Right renal cortex interstitium (tissue), 3 donors: ENCODE results near the gene SCYGR3. TPM values are rescaled to one million over a fixed set of nuclear protein-coding genes. Genes with fewer than 3 reads are reported as not detected.

Source experiments
- DNase-seq, 3 donors: peaks; one replicate each; pipeline ENCODE4 v3.0.0-alpha.2; 2013; ENCODE audit warnings: low read depth in 3 of 3, low spot score in 2 of 3
- polyA plus RNA-seq, 3 donors: library from polyadenylated mRNA; unstranded; fragments of 120-200 nt; gene quantifications; one replicate each; pipeline ENCODE4 v1.2.1, GENCODE V29; 2013; ENCODE audit not compliant: insufficient read length in 3 of 3

SCYGR3 gene
- polyA plus RNA-seq = not detected

GRCh38 chr2:227614740-227615139 lies at the start of gene SCYGR3:
Gene SCYGR3, minus strand, starts transcription at chr2:227614840. Its CDS starts 0 bp downstream, at chr2:227614840.
- DNase-seq = no peak

GRCh38 chr2:227661827-227662226 lies 47.2 kb upstream of the SCYGR3 start:
- no peak for DNase-seq

DNA sequence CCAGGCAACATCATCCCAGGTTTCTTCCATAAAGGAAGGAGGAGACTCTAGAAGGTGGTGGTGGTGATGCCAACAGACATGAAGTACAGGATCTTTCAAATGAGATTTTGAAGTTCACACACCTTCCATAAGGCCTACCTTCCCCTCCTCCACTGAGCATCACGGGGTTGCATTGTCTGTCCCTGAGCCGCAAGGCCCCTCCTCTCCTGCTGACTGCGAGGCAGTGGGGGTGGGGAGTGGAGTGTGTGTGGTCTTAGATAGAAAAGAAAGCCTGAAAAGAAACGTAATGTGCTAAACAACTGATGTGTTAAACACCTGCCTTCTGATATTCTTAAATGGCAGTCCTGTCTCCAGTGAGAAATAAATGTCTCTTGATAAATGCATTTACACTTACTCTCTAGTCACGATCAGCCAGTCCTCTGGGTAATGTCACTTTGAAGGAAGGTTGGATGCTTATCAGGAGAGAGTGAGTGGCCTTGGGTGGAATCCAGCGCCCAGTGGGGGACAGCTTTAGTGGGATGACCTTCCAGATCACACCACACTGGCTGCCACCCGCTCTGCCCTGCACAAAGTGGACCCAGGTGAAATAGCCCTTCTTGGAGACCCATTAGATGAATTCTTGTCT lies 46.5 kb upstream of the SCYGR3 start:
- no peak for DNase-seq

DNA sequence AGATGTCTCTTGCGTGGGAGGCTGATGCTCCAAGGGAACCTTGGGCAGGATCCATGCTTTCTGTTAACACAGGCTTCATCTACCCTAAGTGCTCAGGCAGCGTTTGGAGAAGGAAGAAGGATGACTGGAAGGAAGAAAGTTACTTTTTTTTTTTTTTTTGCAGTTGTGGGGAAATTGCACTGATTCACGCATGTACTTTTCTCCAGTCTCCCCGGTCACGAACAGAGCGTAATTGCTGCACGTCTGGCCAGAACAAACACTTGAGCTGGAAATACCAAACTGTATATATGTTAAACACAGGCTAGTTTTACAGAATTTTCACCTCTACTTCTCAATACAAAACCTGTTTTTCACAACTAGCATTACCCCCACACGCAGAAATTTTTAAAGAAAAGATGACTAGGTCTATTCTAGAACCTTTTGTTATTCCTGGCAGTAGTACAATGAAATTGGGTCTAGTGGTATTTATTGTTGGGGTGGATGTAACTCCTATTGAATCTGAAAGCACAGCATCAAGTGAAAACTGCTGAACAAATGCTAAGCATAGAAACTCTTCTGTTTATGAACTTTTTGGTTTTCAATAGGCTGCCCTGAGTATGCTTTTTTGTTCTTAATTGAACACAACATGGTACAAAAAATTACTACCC lies 42.7 kb upstream of the SCYGR3 start:
- DNase-seq = no peak

- DNase-seq = no peak
Observed at GRCh38 chr2:227655454-227655853, 40.8 kb upstream of the SCYGR3 start.

GRCh38 chr2:227654426-227654825 lies 39.8 kb upstream of the SCYGR3 start:
- DNase-seq = no peak

DNA sequence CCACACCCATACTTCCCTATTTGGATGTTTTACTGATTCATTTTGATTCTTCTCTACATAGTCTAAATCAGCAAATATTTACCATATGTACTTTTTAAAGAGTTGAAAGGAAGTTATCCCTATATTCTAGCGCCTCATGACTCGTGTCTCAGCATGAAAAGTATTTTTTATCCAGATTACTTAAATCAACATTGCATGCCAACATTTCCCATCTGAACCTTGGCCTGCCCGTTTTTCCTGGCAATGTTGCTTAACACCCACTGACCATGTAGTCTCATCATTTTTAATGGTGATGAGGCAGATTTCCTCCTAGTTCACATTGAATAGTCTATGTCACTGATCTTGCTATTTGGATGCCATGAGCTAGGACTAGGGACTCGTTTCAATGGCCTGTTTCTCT lies 38.8 kb upstream of the SCYGR3 start:
- DNase-seq = no peak

- DNase-seq = no peak
Observed at GRCh38 chr2:227643990-227644551, 29.4 kb upstream of the SCYGR3 start.

DNA sequence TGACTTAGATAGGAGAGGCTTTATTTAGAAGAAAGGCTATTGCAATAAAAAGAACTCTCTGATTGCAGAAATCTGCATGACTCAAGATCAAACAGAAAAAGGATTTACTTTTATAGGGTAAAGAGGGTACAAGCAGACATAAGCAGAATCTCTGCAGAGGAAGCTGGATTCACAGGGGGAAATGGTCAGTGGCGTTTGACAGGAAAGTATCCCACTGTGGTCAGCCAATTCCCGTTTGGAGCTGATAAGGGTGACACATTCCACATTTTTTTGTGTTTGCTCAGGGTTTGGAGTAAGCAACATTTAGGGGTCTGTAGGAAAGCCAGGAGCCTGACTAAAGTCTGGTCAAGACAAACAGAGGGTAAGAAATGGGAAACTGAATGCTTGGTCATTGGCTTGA lies 28.0 kb upstream of the SCYGR3 start:
- DNase-seq = no peak

DNA sequence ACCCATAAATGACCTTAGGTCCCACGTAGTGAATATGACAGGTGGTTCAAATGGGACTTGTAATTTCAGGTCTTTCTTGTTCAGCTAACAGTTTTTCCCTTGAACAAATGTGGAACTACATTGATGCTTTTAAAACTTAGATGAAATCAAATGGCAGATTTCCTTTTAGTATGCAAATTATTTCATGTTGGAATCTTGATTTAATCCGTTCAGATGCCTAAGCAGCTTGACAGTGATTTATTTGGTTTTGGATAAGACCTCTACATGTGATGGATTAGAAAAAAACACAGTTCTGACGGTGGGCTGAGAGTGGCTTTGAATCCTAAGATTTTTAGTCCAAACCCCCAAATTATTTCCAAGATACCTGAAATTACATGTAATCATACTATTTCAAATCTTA lies 19.6 kb upstream of the SCYGR3 start:
- DNase-seq = no peak

GRCh38 chr2:227632827-227633226 lies 18.2 kb upstream of the SCYGR3 start:
- no peak for DNase-seq

- DNase-seq = no peak
Observed at GRCh38 chr2:227630322-227630721, 15.7 kb upstream of the SCYGR3 start.

- no peak for DNase-seq
Observed at GRCh38 chr2:227629435-227629834, 14.8 kb upstream of the SCYGR3 start.

- no peak for DNase-seq
Observed at GRCh38 chr2:227627769-227628168, 13.1 kb upstream of the SCYGR3 start.

GRCh38 chr2:227626580-227627151 lies 12.0 kb upstream of the SCYGR3 start:
- no peak for DNase-seq

GRCh38 chr2:227625420-227625819 lies 10.8 kb upstream of the SCYGR3 start:
- no peak for DNase-seq

- DNase-seq = no peak
Observed at GRCh38 chr2:227623226-227623625, 8.6 kb upstream of the SCYGR3 start.

- DNase-seq = no peak
Observed at GRCh38 chr2:227617316-227618230, 2.9 kb upstream of the SCYGR3 start, which contains the start of gene SCYGR4. Gene SCYGR4, plus strand, starts transcription at chr2:227617498. Its CDS starts 0 bp downstream, at chr2:227617498.

- DNase-seq = no peak
Observed at GRCh38 chr2:227616631-227617030, 2.0 kb upstream of the SCYGR3 start.

DNA sequence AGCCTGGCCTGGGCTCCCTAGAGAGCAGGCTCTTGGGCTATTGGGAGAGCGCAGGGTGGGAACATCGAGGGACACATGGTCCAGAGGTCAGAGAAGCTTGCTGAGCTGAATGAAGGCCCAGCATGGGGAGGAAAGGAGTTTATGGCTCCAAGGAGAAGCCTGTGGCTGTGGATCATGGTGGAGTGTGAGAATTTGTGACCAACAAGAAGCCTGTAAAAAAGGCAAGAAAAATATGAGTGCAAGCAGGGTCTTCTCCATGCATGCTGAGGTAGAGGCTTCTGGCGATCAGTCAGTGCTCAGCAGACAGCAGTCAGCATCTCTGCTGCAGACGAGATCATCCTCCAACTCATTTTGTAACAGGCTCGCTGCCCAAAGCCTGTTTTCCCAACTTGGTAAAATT lies 1.3 kb upstream of the SCYGR3 start:
- DNase-seq = no peak

GRCh38 chr2:227615181-227615580 lies 541 bp upstream of the SCYGR3 start:
- no peak for DNase-seq
